Aortic smooth muscle cell (primary cell): ENCODE measurements around the gene GTF3C5. TPM values are rescaled to one million over a fixed set of nuclear protein-coding genes. Genes with fewer than 3 reads are reported as not detected.

ENCODE experiments used
- total RNA-seq: library from RNA; depleted of rRNA; stranded (reverse); fragments of >200 nt; gene quantifications from 2 replicates; pipeline ENCODE4 v1.2.3, GENCODE V29; 2014

Gene GTF3C5
- total RNA-seq, result 25.9 and 28.9 TPM in 2 replicates

GRCh38 chr9:133030317-133031129 is at the start of gene GTF3C5:
Gene GTF3C5 (plus strand): TSS chr9:133030997. CDS start chr9:133031012, 15 bp downstream.

DNA sequence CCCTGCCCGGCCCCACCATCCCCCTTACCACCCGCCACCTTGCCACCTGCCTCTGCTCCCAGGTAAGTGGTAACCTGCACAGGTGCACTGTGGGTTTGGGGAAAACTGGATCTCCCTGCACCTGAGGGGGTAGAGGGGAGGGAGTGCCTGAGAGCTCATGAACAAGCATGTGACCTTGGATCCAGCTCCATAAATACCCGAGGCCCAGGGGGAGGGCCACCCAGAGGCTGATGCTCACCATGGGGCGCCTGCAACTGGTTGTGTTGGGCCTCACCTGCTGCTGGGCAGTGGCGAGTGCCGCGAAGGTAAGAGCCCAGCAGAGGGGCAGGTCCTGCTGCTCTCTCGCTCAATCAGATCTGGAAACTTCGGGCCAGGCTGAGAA is 31.0 kb downstream of the GTF3C5 start, which contains the start of gene CEL:
Gene CEL, plus strand, starts transcription at position 218 of the 382 bp plus-strand sequence. Its CDS starts 22 bp downstream, at position 240.

Other genes starting within 250 kb of the GTF3C5 start
- 0.40 and 0.56 TPM in 2 replicates for gene AK8, start 152.7 kb upstream of the GTF3C5 start, total RNA-seq
- 3.3 and 3.7 TPM in 2 replicates for gene SPACA9, start 152.1 kb upstream of the GTF3C5 start, total RNA-seq
- 25.4 and 40.2 TPM in 2 replicates for gene TSC1, start 86.4 kb upstream of the GTF3C5 start, total RNA-seq
- gene GFI1B, start 52.3 kb upstream of the GTF3C5 start, total RNA-seq, result 0.19 TPM in 1 of 2 replicates, not detected in the other
- gene CEL, start 31.0 kb downstream of the GTF3C5 start, total RNA-seq, result 0.19 and 0.26 TPM in 2 replicates
- gene RALGDS, start 90.2 kb downstream of the GTF3C5 start, total RNA-seq, result 13.4 and 19.8 TPM in 2 replicates
- 3.5 and 3.8 TPM in 2 replicates for gene GBGT1, start 132.9 kb downstream of the GTF3C5 start, total RNA-seq
- gene OBP2B, start 178.3 kb downstream of the GTF3C5 start, total RNA-seq, result not detected in 2 replicates
- gene ABO, start 244.2 kb downstream of the GTF3C5 start, total RNA-seq, result not detected in 2 replicates